ENCODE measurements around the gene HBD.
"Not testable (repeated sequence)": the region's sequence is repeated elsewhere in the genome, so short reads cannot be mapped to it uniquely, and the experiment has no call there.

The HBD gene

DNA sequence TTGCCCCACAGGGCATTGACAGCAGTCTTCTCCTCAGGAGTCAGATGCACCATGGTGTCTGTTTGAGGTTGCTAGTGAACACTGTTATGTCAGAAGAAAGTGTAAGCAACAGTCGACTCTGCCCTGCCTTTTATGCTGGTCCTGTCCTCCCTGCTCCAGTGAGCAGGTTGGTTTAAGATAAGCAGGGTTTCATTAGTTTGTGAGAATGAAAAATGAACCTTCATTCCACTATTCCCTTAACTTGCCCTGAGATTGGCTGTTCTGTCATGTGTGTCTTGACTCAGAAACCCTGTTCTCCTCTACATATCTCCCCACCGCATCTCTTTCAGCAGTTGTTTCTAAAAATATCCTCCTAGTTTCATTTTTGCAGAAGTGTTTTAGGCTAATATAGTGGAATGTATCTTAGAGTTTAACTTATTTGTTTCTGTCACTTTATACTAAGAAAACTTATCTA lies at the start of gene HBD:
Gene HBD (minus strand): TSS at position 103 of the 454 bp plus-strand sequence. CDS start 50 bp downstream, at position 53.
- no peak for DNase-seq

DNA sequence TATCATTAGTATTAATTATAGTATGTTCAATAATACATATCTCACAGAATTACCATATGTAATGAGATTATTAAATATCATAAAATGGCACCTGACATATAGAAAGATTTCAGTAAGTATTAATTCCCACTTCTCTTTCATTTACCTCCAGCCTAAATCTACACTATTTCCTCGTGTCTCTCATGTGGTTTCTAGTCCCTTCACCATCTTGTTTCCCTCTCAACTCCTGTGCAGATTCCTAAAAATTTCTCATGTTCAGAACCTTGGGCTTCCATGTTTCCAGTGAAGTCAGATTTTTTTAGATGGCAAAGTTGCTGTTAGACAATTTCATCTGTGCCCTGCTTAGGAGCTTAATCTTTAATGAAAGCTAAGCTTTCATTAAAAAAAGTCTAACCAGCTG lies 49.6 kb upstream of the HBD start:
- no peak for DNase-seq

DNA sequence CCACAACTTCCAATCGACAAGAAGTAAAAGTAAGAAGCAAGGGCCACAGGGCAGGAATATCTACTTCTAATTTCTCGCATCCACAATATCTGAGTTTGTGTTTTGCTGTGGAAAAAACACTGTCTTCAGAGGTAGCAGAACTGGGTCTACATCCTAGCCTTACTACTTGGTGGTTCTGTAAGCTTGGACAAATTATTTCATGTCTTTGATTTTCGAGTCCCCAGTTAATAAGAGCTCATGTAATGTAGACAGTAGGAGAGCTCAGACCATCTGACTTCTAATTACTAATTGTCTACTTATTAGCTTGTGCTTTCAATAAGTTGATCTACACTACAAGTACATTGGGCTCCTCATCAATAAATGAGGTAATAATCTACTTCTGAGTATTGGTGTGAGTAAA lies 48.8 kb upstream of the HBD start:
- no peak for DNase-seq

DNA sequence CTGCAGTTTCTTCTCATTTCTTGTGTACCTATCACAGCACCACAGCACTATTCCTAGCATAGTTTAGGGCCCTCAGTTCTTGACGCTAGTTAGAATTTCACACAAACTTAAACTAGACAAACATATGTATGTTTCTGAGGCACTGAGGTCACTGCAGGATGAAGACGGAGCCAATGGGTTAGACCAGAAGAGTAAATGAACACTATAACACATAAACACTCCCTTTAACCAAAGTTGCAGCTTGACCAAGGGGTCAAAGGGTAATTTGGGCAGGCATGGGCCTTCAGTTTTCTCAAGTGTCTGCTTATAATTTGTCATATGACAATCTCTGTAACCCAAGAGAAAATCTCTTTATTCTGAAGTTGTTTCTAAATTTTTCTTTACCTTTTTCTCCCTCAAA lies 48.3 kb upstream of the HBD start:
- DNase-seq, result no peak

DNA sequence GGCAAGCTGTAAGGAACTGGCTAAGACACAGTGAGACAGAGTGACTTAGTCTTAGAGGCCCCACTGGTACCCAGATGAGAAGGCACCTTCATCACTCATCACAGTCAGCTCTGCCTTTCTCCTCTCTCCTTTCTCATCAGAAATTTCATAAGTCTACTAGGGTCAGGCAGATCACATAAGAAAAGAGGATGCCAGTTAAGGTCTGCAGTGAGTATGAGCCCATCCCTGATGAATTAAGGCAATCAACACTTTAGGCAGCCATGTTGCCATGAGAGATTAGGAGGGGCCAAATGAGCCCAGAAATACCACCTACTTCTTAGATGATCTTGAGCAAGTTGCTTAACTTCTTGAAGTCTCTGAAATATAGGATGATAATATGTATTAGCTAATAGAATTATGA lies 47.3 kb upstream of the HBD start:
- DNase-seq, result no peak

DNA sequence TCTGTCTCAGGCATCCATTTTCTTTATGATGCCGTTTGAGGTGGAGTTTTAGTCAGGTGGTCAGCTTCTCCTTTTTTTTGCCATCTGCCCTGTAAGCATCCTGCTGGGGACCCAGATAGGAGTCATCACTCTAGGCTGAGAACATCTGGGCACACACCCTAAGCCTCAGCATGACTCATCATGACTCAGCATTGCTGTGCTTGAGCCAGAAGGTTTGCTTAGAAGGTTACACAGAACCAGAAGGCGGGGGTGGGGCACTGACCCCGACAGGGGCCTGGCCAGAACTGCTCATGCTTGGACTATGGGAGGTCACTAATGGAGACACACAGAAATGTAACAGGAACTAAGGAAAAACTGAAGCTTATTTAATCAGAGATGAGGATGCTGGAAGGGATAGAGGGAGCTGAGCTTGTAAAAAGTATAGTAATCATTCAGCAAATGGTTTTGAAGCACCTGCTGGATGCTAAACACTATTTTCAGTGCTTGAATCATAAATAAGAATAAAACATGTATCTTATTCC lies 46.4 kb upstream of the HBD start:
- DNase-seq, result no peak

DNA sequence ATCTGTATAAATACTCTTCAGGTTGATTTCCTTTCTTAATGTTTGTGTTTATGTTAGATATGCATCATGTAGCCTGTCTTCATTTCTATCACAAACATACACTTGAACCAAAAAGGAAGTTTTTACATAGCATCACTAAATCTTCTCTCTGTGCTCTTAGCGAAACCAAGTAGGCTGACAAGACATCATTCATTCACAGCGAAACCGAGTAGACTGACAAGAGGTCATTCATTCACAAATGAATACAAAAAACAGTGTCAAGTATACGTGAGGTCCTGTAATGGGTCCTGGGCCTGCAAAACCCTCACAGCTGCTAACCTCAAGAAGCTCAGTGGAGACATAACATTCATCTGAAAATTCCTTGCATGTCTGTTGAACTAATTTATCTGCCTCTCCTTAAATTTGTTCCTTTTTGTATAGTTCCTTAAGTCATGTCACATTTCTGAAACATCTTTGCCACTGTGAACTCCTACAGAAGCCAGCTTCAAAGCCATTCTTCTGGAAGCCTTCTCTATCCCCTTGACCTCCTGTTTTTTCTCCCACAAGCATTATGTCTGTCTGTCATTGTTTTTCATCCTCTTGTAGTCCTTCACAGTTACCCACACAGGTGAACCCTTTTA lies 45.3 kb upstream of the HBD start:
- DNase-seq, result no peak

DNA sequence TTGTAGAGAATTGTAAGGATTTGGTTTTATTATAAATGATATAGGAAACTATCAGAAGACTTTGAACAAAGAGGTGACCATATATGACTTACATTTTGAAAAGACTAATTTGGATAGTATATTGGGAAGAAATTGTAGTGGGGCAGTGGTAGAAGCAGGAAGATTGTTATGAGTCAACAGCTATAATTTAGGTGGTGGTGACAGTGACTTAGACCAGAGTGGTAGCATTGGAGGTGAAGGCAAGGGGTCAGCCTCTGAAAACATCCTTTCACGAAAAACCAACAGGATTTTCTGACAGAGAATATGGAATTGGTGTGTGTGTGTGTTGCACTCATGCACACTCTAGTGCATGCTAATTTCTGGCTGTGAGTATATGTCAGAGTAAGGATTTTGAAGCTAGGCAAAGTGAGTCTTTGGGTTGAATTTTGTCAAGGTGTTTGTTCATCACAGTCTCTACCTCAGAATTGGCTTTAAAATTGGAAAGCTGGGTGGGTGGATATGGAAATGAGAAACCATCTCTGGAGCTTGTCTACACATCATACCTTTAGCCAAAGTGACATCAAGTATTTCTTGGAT lies 43.6 kb upstream of the HBD start:
- DNase-seq, result no peak

DNA sequence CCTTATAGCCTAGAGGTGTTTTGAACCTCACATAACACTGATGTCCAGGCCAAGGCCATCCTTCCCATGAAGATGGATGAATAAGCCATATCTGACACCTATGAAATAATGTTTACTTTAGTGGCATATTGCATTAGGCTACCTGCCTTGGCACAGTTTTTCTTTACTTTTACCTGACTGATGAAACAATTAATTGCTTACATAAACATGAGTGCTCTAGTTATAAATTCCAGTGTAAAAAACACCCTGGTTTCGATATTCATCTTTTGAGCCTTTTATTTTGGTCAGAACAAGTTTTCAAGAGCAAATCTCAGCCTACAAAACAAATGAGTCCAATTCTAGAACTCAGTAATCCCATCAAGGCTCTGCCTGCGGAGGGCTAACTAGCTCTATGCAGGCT lies 42.4 kb upstream of the HBD start:
- DNase-seq, result no peak

DNA sequence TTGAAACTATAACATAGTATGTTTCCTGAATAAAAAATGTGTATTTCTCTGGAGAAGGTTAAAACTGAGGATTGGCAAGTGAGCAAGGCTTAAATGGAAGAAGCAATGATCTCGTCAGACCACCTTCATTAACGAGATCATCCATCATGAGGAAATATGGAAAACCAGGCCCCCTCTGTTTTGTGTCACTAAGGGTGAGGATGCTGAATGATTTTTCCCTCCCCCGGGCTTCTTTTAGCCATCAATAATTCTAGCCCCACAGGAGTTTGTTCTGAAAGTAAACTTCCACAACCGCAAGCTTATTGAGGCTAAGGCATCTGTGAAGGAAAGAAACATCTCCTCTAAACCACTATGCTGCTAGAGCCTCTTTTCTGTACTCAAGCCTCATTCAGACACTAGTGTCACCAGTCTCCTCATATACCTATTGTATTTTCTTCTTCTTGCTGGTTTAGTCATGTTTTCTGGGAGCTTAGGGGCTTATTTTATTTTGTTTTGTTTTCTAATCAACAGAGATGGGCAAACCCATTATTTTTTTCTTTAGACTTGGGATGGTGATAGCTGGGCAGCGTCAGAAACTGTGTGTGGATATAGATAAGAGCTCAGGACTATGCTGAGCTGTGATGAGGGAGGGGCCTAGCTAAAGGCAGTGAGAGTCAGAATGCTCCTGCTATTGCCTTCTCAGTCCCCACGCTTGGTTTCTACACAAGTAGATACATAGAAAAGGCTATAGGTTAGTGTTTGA lies 41.3 kb upstream of the HBD start:
- no peak for DNase-seq

DNA sequence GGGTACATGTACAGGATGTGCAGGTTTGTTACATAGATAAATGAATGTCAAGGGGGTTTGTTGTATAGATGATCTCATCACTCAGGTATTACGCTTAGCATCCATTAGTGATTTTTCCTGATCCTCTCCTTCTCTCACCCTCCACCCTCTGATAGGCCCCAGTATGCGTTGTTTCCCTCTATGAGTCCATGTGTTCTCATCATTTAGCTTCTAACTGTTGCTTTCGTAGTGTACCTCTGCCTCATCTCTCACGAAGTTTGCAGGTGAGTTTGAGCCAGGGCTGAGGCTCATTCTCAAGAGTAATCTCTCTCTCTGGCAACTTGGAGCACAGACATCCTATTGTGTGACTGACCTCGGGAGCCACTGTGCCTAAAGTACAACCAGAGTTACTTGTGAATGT lies 40.1 kb upstream of the HBD start:
- no peak for DNase-seq

DNA sequence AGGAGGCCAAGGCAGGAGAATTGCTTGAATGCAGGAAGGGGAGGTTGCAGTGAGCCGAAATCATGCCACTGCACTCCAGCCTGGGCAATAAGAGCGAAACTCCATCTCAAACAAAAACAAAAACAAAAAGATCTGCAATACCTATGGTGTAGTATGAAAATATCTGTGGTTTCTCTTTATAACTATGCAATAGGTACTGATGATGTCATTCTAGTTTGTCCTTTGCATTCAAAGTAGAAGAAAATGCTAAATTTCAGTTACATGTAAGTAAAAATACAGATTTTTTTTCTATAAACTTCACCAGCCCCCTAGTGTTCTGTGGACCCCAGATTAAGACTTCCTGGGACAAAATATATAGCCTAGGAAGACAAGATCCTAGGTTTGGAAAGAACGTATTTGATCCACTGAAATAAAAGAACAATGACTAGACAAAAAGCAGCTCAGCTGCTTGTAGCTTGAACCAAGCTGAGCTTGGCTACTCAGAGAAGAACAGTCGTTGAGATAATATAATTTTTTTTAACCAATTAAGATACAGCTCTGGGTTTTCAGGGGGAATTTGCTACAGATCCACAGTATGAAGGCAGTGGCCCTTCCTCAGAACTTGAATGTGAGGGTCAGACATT lies 38.2 kb upstream of the HBD start:
- no peak for DNase-seq

DNA sequence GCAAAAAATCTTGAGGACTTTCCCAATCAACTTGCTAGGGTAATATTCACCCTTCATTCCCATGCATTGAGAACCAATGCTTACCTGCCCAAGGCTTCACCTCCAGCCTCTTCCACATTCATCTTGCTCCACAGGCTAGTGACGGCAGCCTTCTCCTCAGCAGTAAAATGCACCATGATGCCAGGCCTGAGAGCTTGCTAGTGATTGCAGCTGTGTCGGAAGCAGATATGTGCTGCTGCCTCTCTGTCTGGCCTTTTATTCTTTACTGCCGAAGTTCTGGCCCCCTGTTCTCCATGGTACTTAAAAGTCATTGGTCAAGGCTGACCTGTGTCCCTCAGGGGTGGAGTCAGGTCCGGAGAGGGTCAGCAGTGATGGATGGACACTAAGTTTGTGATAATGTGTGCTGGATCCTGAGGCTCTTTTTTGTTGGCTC lies 35.4 kb upstream of the HBD start, which contains the start of gene HBE1:
Gene HBE1 (minus strand): TSS at position 231 of the 433 bp plus-strand sequence. CDS start 55 bp downstream, at position 176.
- DNase-seq, result no peak

DNA sequence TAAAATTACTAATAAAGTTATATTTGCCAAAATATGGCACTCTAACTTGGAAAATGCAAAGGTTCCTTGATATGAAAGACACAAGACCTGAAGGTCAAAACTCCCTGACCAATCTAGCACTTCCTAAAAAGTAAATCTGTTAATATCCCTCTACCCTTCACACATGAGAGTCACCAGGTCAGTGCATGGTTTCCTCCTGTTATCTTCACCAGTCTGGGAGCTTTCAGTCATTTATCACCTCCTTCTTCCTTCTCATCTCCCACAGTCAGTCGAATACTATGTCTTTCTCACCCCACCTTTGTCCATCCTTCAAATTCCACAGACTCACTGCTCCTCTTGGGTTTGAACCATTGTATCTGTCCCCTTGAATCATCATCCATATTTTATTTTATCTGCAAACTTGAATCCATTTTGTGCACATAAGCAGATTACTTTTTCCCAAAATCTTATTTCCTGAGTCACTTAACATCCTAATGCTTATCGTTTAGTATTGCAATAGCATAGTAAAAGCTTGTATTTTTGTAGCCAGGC lies 32.8 kb upstream of the HBD start:
- DNase-seq, result no peak

DNA sequence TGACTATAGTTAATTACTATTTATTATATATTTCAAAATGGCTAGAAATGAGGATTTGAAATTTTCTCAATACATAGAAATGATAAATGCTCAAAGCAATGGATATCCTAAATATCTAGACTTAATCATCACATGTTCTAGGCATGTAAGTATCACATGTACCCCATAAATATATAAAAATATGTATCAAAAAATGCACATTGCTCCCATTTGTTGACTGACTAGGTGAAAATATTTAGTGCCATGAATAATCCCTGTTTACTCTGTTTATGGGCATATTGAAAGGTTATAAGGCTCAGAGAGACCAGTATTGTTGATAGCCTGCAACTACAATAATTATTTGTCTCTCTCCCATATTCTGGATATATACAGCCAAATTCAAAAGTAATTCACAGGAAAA lies 32.3 kb upstream of the HBD start:
- DNase-seq, result no peak

DNA sequence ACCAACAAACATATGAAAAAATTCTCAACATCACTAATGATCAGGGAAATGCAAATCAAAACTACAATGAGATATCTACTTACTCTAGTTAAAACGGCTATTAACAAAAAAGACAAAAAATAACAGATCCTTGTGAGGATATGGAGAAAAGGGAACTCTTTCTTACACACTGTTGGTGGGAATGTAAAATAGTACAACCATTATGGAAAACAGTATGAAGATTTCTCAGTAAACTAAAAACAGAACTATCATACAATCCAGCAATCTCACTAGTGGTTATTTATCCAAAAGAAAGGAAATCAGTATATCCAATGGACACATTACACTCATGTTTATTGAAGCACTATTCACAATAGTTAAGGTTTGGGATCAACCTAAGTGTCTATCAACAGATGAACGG lies 31.5 kb upstream of the HBD start:
- DNase-seq, result no peak

DNA sequence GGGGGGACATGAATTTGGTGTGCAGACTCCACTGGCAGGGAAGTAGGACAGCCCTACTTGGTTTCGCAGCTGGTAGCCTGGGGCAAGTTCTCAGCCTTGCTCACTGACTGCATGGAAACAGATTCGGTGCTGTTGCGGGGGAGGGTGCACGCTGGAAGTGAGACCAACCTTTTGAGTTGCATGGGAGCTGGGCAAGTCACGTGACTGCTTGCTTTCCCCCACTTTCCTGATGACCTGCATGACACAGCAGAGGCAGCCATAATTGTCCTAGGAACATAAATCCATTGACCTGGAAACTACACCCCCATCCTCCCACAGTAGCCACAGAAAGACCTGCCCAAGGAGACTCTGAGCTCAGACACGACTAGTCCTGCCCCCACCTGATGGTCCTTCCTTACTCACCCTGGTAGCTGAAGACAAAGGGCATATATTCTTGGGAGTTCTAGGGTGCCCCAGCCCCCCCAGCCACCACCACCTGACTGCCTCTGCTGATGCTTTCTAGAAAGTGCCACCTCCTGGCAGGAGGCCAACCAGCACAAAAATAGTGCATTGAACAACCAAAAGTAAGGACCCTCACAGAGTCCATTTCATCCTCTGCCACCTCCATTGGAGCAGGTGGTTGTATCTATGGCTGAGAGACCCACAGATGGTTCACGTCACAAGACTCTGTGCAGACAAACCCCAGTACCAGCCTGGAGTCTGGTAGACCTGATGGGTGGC lies 24.4 kb upstream of the HBD start:
- DNase-seq, result no peak

DNA sequence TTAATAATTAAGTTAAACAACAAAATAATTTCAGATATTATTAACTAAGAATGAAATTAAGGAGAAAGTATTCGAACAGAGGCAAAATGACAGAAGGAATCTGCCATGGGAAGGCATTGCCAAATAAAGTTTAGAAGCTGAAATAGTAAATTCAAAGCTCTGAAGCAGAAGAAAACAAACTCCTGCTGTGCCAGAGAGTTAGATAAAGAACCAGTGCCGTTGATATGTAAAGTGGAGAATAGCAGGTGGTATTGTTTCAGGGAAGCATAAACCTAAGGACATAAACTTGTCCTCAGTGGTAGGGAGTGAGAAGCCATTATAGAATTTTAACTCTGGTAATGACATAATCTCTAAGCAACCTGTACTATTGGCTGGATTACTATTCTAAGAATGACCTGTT lies 23.0 kb upstream of the HBD start:
- DNase-seq, result no peak

DNA sequence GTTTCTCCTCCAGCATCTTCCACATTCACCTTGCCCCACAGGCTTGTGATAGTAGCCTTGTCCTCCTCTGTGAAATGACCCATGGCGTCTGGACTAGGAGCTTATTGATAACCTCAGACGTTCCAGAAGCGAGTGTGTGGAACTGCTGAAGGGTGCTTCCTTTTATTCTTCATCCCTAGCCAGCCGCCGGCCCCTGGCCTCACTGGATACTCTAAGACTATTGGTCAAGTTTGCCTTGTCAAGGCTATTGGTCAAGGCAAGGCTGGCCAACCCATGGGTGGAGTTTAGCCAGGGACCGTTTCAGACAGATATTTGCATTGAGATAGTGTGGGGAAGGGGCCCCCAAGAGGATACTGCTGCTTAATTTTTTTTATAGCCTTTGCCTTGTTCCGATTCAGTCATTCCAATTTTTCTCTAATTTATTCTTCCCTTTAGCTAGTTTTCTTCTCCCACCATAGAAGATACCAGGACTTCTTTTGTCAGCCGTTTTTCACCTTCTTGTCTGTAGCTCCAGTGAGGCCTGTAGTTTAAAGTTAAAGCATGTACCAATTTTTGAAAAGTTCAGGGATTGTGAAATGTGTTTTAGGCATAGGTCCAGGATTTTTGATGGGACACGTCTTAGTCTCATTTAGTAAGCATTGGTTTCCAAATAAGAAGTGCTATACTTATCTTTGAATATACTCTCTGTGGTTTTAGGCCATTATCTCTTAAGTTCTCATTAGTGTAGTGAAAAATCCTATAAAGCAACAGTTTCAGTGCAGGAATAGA lies 20.5 kb upstream of the HBD start, which contains the start of gene HBG2:
Gene HBG2 (minus strand): TSS at position 136 of the 768 bp plus-strand sequence. CDS start 53 bp downstream, at position 83.
- DNase-seq, result not testable (repeated sequence)

DNA sequence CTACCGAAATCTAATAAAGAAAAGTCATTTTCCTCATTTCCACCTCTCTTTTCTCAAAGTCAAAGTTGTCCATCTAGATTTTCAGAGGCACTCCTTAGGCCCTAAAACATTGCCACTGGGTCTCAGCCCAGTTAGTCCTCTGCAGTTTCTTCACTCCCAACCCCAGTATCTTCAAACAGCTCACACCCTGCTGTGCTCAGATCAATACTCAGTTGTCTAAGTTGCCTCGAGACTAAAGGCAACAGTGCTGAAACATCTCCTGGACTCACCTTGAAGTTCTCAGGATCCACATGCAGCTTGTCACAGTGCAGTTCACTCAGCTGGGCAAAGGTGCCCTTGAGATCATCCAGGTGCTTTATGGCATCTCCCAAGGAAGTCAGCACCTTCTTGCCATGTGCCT lies 19.7 kb upstream of the HBD start:
- not testable (repeated sequence) for DNase-seq

DNA sequence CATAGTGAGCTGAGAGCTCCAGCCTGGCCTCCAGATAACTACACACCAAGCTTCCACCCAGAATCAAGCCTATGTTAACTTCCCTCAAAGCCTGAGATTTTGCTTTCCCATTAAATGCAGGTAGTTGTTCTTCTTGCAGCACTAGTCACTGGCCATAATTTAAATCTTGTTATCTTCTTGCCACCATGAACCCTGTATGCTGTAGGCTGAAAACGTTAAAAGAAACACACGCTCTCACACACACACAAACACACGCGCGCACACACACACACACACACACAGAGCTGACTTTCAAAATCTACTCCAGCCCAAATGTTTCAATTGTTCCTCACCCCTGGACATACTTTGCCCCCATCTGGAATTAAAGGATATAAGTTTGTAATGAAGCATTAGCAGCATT lies 19.2 kb upstream of the HBD start:
- not testable (repeated sequence) for DNase-seq

DNA sequence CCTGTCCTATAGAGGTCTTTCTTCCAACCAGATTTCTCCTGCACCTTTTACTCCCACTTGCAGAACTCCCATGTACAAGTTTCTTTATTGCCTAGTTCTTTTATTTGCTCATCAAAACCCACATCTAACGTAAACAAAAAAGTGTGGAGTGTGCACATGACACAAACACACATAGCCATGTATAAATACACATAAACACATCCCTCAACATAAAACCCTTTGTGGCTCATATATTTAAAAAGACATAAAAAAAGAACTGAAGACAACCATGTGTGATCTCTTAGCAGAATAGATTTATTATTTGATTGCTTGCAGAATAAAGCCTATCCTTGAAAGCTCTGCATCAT lies 18.6 kb upstream of the HBD start:
- DNase-seq, result no peak
